KBM-7 (cell line): Measurements from ENCODE around the gene CFHR2.
A peak's percentile ranks its signal among the peaks of the same experiment; 100 is the strongest.
"Not testable (repeated sequence)": the region's sequence is repeated elsewhere in the genome, so short reads cannot be mapped to it uniquely, and the experiment has no call there.

Experiments
- DNase-seq: peaks from one replicate; pipeline ENCODE4 v3.0.0-alpha.2; 2015
- in situ Hi-C: fragments of 300-500 bp; cut with MboI; formaldehyde crosslinking; loops from 2 replicates; pipeline ENCODE4 v1.14.3; 2020; ENCODE audit warnings: low sequenced_read_pairs, low pct_unique_long_range_greater_than_20kb, mixed read lengths

Gene CFHR2

GRCh38 chr1:196943568-196943967, at the start of gene CFHR2:
TSS of gene CFHR2 (plus strand) at chr1:196943738. CDS start at chr1:196943881, 143 bp downstream.
- DNase-seq, in situ Hi-C loops: not testable (repeated sequence)

GRCh38 chr1:196896355-196896754, 47.2 kb upstream of the CFHR2 start:
- DNase-seq = no peak
- in situ Hi-C loops = no loop called here

DNA sequence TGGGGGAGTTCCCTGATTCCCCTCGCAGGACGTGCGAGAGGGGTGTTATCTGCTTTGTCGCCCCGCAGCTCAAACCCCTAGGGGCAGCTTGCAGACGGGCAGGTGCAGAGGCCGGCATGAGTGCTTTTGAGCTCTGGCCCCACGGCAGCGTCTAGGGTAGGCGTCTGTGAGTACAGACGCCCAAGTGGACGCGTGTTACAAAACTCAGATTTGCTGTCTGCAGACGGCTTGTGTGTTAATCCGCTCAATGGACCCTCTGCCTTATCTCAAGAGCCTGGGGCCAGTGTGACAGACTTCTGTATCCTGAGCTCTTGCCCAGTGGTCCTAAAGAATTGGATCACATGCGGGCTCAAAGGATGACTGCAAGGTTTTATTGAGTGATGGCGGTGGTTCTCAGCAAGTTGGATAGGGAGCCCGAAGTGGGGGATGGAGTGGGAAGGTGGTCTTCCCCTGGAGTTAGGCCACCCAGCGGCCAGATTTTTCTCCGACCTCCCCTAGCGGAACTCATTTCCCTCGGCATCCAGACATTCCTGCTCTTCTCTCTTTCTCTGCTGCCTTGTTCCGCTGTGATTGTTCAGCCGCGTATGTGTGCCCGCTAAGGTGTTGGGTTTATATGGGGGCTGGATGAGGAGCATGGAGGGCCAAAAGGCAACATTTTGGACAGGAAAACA, 46.2 kb upstream of the CFHR2 start:
- no peak for DNase-seq
- in situ Hi-C loops = no loop called here

- no peak for DNase-seq
- in situ Hi-C loops = no loop called here
Measured at GRCh38 chr1:196902344-196902743, 41.2 kb upstream of the CFHR2 start.

DNA sequence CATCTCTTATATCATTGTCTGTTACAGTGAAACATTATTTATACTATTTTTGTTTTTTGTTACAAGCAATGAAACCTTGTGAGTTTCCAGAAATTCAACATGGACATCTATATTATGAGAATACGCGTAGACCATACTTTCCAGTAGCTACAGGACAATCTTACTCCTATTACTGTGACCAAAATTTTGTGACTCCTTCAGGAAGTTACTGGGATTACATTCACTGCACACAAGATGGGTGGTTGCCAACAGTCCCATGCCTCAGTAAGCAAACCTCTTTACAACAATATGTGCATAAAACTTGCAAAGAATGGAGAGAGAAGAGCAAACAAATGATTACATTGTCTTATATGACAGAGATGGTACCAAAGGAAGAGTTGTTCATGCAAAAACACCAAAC, 33.3 kb upstream of the CFHR2 start:
- in situ Hi-C loops = no loop called here
- DNase-seq = peak; percentile 13

- in situ Hi-C loops, DNase-seq: not testable (repeated sequence)
Measured at GRCh38 chr1:196912283-196912682, 31.3 kb upstream of the CFHR2 start.

- DNase-seq, in situ Hi-C loops: not testable (repeated sequence)
Measured at GRCh38 chr1:196926839-196927238, 16.7 kb upstream of the CFHR2 start.

GRCh38 chr1:196932853-196933252, 10.7 kb upstream of the CFHR2 start:
- DNase-seq, in situ Hi-C loops: not testable (repeated sequence)

GRCh38 chr1:196933531-196934189, 9.9 kb upstream of the CFHR2 start:
- DNase-seq = no peak

GRCh38 chr1:196941474-196941873, 2.1 kb upstream of the CFHR2 start:
- in situ Hi-C loops, DNase-seq: not testable (repeated sequence)

More at GRCh38 chr1:196933531-196934189, 9.9 kb upstream of the CFHR2 start:
- in situ Hi-C loops = no loop called here

DNA sequence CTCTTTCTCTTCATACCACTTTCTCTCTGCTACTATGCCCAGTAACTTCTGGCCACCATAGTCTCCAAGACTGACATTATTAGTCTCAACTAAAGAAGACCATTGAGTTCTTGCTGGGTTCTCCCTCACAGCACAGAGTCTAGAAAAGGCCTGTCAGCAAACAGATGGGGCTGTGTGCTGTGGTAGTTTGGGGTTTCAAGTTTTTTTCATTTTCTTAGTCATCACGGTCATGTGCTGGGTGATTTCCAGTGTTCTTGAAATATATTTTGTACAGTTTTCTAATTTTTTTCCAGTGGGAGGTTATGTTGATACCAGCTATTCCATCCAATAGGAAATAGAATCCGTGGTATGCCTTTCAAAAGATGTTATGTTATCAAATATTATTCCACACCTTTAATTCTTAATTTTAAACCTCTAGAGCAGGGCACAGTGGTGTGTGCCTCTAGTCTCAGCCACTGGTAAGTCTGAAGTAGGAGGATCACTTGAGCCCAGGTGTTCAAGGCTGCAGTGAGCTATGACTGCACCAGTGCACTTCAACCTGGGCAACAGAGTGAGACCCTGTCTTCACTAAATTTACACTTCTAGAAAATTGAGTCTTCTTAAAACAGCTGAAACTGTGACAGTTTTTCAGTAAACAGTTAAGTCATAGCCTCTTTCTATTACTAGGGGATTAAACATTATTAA, 8.3 kb downstream of the CFHR2 start:
- in situ Hi-C loops = no loop called here
- no peak for DNase-seq

- in situ Hi-C loops = no loop called here
- no peak for DNase-seq
Measured at GRCh38 chr1:196954778-196955177, 11.2 kb downstream of the CFHR2 start.

DNA sequence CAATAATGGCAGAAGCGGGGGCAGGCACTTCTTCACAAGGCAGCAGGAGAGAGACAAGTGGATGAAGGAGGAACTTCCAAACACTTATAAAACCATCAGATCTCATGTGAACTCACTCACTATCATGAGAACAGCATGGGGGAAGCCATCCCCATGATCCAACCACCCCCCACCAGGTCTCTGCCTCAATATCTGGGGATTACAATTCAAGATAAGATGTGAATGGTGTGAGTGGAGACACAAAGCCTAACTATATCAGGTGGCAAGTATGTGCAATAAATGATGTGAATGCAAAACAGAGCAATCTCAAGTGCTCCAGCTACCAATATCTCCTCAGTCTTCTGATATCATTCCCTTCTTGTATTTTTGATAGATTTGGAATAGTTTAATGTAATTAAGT, 12.4 kb downstream of the CFHR2 start:
- in situ Hi-C loops = no loop called here

DNA sequence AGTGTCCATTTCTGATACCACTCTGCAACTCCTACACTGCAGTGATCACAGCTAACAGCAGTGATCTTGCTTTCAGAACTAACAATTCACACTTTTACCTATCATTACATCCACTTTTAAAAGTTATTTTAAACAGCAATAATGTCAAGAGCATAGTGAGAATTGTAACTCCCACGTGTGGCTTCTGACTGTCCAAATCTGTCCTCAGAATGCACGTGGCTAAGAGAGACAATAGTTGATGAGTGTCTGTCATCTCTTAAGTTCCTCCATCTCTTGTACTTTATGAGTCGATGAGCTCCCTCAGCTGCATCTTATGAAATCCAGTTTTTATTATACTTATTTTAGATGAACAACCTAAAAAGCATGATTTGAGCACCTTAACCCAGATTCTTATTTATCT, 17.3 kb downstream of the CFHR2 start:
- no peak for DNase-seq
- in situ Hi-C loops = no loop called here

More for the DNA sequence above, 12.4 kb downstream of the CFHR2 start:
- no peak for DNase-seq

DNA sequence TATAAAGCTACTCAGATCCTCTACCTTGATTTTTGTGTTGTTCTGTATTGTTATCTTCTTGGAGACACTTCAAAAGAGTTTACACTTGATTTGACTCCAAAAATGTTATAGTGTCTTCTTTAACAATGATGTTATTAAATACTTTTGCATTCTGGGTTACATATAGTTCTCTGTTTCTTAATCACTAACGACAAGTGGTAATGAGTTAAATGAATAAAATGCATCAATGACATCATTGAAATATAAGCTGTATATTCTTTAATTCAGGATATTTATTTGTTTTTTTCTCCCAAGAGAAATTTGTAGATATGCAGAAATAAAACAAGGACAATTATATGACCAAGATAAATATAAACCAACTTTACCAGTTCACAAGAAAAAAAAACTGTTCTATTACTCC, 26.6 kb downstream of the CFHR2 start:
- in situ Hi-C loops = no loop called here
- no peak for DNase-seq

DNA sequence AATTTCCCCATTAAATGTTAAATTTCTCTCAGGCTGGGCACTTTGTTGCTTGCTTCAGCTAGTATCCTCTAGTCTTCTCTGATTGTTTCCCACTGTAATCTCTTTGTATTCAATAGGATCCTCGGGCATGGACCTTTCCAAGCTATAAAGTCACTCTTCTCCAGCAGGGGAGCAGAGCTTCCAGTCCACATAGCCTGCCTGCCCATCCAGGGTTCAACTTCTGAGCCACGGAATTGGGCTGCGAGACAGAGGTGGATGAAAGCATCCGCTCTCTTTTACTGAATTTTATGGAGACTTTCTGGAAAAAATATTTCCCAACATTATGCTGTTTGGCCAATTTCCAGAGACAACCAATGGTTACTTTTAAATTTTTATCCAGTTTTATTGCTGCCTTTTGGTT, 32.7 kb downstream of the CFHR2 start:
- DNase-seq = no peak
- in situ Hi-C loops = no loop called here

GRCh38 chr1:196977278-196977677, 33.7 kb downstream of the CFHR2 start, which contains the start of gene CFHR5:
TSS of gene CFHR5 (plus strand) at chr1:196977556. CDS start at chr1:196977665, 109 bp downstream.
- DNase-seq = no peak
- in situ Hi-C loops = no loop called here

DNA sequence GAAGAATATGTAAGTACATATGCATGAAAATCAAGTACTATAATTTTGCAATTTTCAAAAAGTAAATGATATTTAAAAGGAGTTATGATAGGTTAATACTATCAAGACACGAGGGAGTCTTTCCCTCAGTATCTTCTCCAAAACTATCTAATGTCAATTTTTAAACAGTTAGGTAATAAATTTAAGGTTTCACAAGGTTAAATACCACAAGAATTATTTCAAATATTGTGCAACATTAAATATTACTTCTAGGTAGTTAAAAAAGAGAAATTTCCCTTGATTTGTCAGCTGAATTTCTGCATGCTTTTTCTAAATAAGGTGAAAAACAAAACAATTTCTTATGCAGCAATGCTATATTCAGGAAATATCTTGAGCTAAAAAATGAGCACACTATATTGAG, 37.3 kb downstream of the CFHR2 start:
- no peak for DNase-seq
- in situ Hi-C loops = no loop called here

DNA sequence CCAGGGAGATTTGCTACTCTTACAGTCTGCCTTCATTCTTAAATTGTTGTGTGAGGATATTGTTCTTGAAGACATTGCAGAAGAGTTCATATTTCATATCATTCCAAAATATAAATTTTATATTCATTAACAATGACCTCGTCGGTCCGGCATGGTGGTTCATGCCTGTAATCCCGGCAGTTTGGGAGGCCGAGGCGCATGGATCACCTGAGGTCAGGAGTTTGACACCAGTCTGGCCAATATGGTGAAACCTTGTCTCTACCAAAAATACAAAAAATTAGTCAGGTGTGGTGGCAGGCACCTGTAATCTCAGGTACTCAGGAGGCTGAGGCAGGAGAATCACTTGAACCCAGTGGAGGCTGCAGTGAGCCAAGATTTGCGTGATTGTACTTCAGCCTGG, 38.7 kb downstream of the CFHR2 start:
- DNase-seq, in situ Hi-C loops: not testable (repeated sequence)
